ENCODE measurements around the gene SPATA3. TPM values are rescaled to one million over a fixed set of nuclear protein-coding genes. Genes with fewer than 3 reads are reported as not detected.
"Not testable (repeated sequence)": the region's sequence is repeated elsewhere in the genome, so short reads cannot be mapped to it uniquely, and the experiment has no call there.

SPATA3 gene
- total and polyA plus RNA-seq, 2 of the 8 experiments (the other 6 are each of a cell fraction or from before 2014, with no cell fraction given) = not detected

- H2BK20ac ChIP-seq (ENCODE audit: low read length); H3K9me3 ChIP-seq (ENCODE audit: insufficient read depth in 2 of 2, low read depth in 1 of 2, low read length in 1 of 2); DNase-seq (ENCODE audit: low read depth in 1 of 2, low spot score in 2 of 2); H4K91ac ChIP-seq (replicated peaks; ENCODE audit: insufficient read length, low read length); H3K18ac ChIP-seq (ENCODE audit: extremely low read depth, low read length); H4K5ac ChIP-seq (ENCODE audit: insufficient read length, low read depth, low read length); H4K8ac ChIP-seq (ENCODE audit: extremely low read depth, insufficient read depth, low read length); H2AK5ac ChIP-seq (ENCODE audit: low read depth, low read length); H3K23ac ChIP-seq (ENCODE audit: insufficient read length); H3K23me2 ChIP-seq (ENCODE audit: low read depth, low read length); H3K27me3 ChIP-seq (replicated peaks in 1 of 4; ENCODE audit: control insufficient read depth in 3 of 4, extremely low read depth in 1 of 4, insufficient read depth in 3 of 4, low read length in 3 of 4); H3K79me1 ChIP-seq (ENCODE audit: low read depth, low read length); H3K27ac ChIP-seq (ENCODE audit: low read depth, low read length); POLR2A ChIA-PET (ENCODE audit: partially characterized antibody); H3K14ac ChIP-seq (ENCODE audit: insufficient read length); H2AFZ ChIP-seq (ENCODE audit: low read length); H3K9ac ChIP-seq (replicated peaks in 1 of 4; ENCODE audit: extremely low read depth in 1 of 4, low read depth in 3 of 4, low read length in 3 of 4); H3K56ac ChIP-seq (replicated peaks; ENCODE audit: insufficient read length, low read depth, low read length); H4K20me1 ChIP-seq (replicated peaks in 1 of 2; ENCODE audit: control insufficient read depth in 1 of 2, insufficient read depth in 2 of 2, low read length in 2 of 2); H2BK5ac ChIP-seq (ENCODE audit: low read depth, low read length); H3K79me2 ChIP-seq (ENCODE audit: control insufficient read depth in 1 of 2, insufficient read depth in 2 of 2, low read length in 2 of 2); H2BK12ac ChIP-seq (ENCODE audit: low read depth, low read length); H3K4me2 ChIP-seq (ENCODE audit: insufficient read depth in 1 of 2, low read depth in 2 of 2, low read length in 2 of 2); H3K4ac ChIP-seq (replicated peaks; ENCODE audit: insufficient read length, low read depth, low read length); H2BK120ac ChIP-seq (replicated peaks; ENCODE audit: low read depth, low read length); H3K36me3 ChIP-seq (ENCODE audit: control insufficient read depth in 2 of 4, insufficient read depth in 4 of 4, low read length in 3 of 4); FAIRE-seq; H3K4me1 ChIP-seq (replicated peaks in 1 of 4; ENCODE audit: control insufficient read depth in 3 of 4, insufficient read depth in 4 of 4, low read length in 3 of 4); H2BK15ac ChIP-seq (ENCODE audit: low read length); H3K4me3 ChIP-seq (ENCODE audit: extremely low read depth in 1 of 4, insufficient read depth in 2 of 4, low read depth in 3 of 4, low read length in 4 of 4): not testable (repeated sequence)
- 87% methylated on average over 6 of the region's 6 CpGs; no CpG with 5 or more reads in 1 of the 2 experiments for WGBS, 2 experiments (ENCODE audit: extremely low coverage in 1 of 2, insufficient coverage in 1 of 2, insufficient read length in 1 of 2, insufficient replicate concordance in 2 of 2, low coverage in 1 of 2, low lambda C conversion rate in 2 of 2, missing lambda C conversion rate in 1 of 2)
- CTCF ChIA-PET (ENCODE audit: partially characterized antibody) = interaction anchor here (1.8 to 2.6 kb wide), 2 partner anchors 55 to 66 kb away, joined by 4 to 8 read pairs; no protein-coding TSS in a partner anchor
Measured at GRCh38 chr2:230968314-230968713, 27.6 kb upstream of the SPATA3 start.
